NCI-H446 treated with DMSO at 0.1 percent for 48 hours (cell line): Measurements from ENCODE around the gene KCTD14.
"Not testable (repeated sequence)": the region's sequence is repeated elsewhere in the genome, so short reads cannot be mapped to it uniquely, and the experiment has no call there.

Experiments used
- DNase-seq: peaks from one replicate; lab custom pipeline; 2025; lab: John Stamatoyannopoulos, UW

The KCTD14 gene

GRCh38 chr11:78023426-78023825 lies 350 bp upstream of the KCTD14 start:
- DNase-seq, result no peak

- no peak for DNase-seq
These were observed 1.5 kb downstream of the KCTD14 start for GRCh38 chr11:78021611-78022010.

GRCh38 chr11:78020246-78020645 lies 2.8 kb downstream of the KCTD14 start:
- DNase-seq, result no peak

GRCh38 chr11:78019808-78020207 lies 3.3 kb downstream of the KCTD14 start:
- DNase-seq, result no peak

- DNase-seq, result no peak
These were observed 7.2 kb downstream of the KCTD14 start for GRCh38 chr11:78015878-78016277.

- not testable (repeated sequence) for DNase-seq
These were observed 8.0 kb downstream of the KCTD14 start for GRCh38 chr11:78014937-78015520.

GRCh38 chr11:78011301-78011700 lies 11.8 kb downstream of the KCTD14 start:
- DNase-seq, result no peak

GRCh38 chr11:78010755-78011154 lies 12.3 kb downstream of the KCTD14 start:
- no peak for DNase-seq

- no peak for DNase-seq
These were observed 12.8 kb downstream of the KCTD14 start for GRCh38 chr11:78010304-78010703.

GRCh38 chr11:78009062-78009461 lies 14.0 kb downstream of the KCTD14 start:
- DNase-seq, result no peak

- DNase-seq, result peak; percentile 77
These were observed 22.9 kb downstream of the KCTD14 start for GRCh38 chr11:78000193-78000592.

GRCh38 chr11:77999446-78000030 lies 23.5 kb downstream of the KCTD14 start:
- no peak for DNase-seq

- peak; percentile 100 for DNase-seq
These were observed 28.4 kb downstream of the KCTD14 start, which contains the start of gene INTS4 for GRCh38 chr11:77994434-77995362. TSS of gene INTS4 (minus strand) at chr11:77994668. CDS start at chr11:77994643, 25 bp downstream.

GRCh38 chr11:77993902-77994301 lies 29.2 kb downstream of the KCTD14 start:
- DNase-seq, result no peak

GRCh38 chr11:77990981-77991380 lies 32.1 kb downstream of the KCTD14 start:
- DNase-seq, result no peak

- not testable (repeated sequence) for DNase-seq
These were observed 36.6 kb downstream of the KCTD14 start for GRCh38 chr11:77986456-77986855.

- DNase-seq, result no peak
These were observed 41.6 kb downstream of the KCTD14 start for GRCh38 chr11:77981346-77981947.

- DNase-seq, result no peak
These were observed 54.7 kb downstream of the KCTD14 start for GRCh38 chr11:77968337-77968736.

- no peak for DNase-seq
These were observed 55.3 kb downstream of the KCTD14 start for GRCh38 chr11:77967753-77968152.

- DNase-seq, result no peak
These were observed 56.0 kb downstream of the KCTD14 start for GRCh38 chr11:77967121-77967520.

GRCh38 chr11:77966338-77966737 lies 56.7 kb downstream of the KCTD14 start:
- no peak for DNase-seq
